HG02870 (cell line): ENCODE measurements around the gene EIF4E1B.

Source experiments
- ATAC-seq: cut with Tn5 transposase; IDR thresholded peaks from one replicate; pipeline ENCODE4 v1.9.1; 2021; ENCODE audit warnings: mild to moderate bottlenecking, moderate library complexity; ENCODE audit not compliant: unreplicated experiment

The EIF4E1B gene

GRCh38 chr5:176603091-176603490 is 27.4 kb upstream of the EIF4E1B start:
- no peak for ATAC-seq

GRCh38 chr5:176606032-176606431 is 24.4 kb upstream of the EIF4E1B start:
- no peak for ATAC-seq

- no peak for ATAC-seq
Observed at GRCh38 chr5:176606875-176607274, 23.6 kb upstream of the EIF4E1B start.

GRCh38 chr5:176608142-176608705 is 22.3 kb upstream of the EIF4E1B start:
- no peak for ATAC-seq

- ATAC-seq, result peak; percentile 13
Observed at GRCh38 chr5:176608937-176609723, 21.3 kb upstream of the EIF4E1B start.

GRCh38 chr5:176609724-176610434 is 20.6 kb upstream of the EIF4E1B start, which contains the start of gene GPRIN1:
GPRIN1 (minus strand) TSS chr5:176610156; CDS start chr5:176599834, 10,322 bp downstream.
- ATAC-seq, result peak; percentile 67

GRCh38 chr5:176610435-176610773 is 20.1 kb upstream of the EIF4E1B start:
- ATAC-seq, result peak; percentile 7

- ATAC-seq, result no peak
Observed at GRCh38 chr5:176611435-176611834, 19.0 kb upstream of the EIF4E1B start.

- no peak for ATAC-seq
Observed at GRCh38 chr5:176612008-176612407, 18.5 kb upstream of the EIF4E1B start.

- ATAC-seq, result no peak
Observed at GRCh38 chr5:176612855-176613254, 17.6 kb upstream of the EIF4E1B start.

GRCh38 chr5:176614805-176615478 is 15.5 kb upstream of the EIF4E1B start:
- no peak for ATAC-seq

GRCh38 chr5:176616511-176616910 is 14.0 kb upstream of the EIF4E1B start:
- ATAC-seq, result no peak

- ATAC-seq, result no peak
Observed at GRCh38 chr5:176618783-176619182, 11.7 kb upstream of the EIF4E1B start.

- ATAC-seq, result peak; percentile 59
Observed at GRCh38 chr5:176619203-176619568, 11.3 kb upstream of the EIF4E1B start.

GRCh38 chr5:176619569-176620332 is 10.7 kb upstream of the EIF4E1B start:
- ATAC-seq, result no peak

GRCh38 chr5:176620333-176620981 is 10.0 kb upstream of the EIF4E1B start:
- ATAC-seq, result no peak

- no peak for ATAC-seq
Observed at GRCh38 chr5:176621661-176622079, 8.8 kb upstream of the EIF4E1B start.

- no peak for ATAC-seq
Observed at GRCh38 chr5:176624142-176624541, 6.3 kb upstream of the EIF4E1B start.

GRCh38 chr5:176624938-176625337 is 5.5 kb upstream of the EIF4E1B start:
- ATAC-seq, result no peak

GRCh38 chr5:176625512-176625911 is 5.0 kb upstream of the EIF4E1B start:
- no peak for ATAC-seq
